GM18870 (cell line): ENCODE data around the gene NFATC3.
A peak's percentile ranks its signal among the peaks of the same experiment; 100 is the strongest.

Experiments used
- ATAC-seq: cut with Tn5 transposase; IDR thresholded peaks from one replicate; pipeline ENCODE4 v1.9.1; 2021; ENCODE audit warnings: moderate library complexity; ENCODE audit not compliant: unreplicated experiment

The NFATC3 gene

DNA sequence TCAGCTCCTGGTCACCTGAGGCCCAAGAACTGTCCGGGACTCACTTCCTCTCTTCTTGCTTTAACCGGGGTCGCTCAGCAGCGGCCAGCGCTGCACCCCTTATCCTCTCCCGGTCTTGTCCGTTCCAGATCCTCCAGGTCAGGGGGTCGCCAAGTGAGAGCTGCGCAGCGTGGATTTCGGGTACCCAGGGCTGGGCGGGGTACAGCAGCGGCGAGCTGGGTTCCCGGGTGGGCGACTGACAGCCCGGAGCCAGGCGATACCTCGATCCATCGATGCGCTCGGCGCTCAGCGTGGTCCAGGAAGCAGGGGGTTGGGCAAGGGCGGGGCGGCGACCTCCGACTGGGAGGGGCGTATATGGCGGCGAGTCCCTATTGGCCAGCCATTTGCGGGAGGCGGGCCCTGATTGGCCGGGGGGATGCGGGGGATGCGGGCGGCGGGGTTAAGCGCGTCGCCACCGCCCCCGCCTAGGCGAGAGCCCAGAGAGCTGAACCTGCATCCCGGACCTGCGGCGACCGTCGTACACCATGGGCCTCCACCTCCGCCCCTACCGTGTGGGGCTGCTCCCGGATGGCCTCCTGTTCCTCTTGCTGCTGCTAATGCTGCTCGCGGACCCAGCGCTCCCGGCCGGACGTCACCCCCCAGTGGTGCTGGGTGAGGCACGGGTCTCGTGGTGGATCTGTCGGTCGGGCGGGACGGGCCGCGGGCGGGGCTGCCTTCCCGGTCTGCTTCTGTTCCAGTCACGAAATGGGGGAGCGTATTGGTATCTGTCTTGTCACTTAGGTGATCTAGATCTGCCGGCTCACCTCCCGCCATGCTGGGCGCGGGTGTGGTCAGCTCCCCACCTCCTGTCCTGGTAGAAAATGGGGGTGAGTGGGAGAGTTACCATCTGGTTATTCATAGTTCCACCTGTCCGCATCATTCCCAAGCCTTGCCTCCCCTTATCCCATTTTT lies 160.0 kb downstream of the NFATC3 start, which contains the start of gene PLA2G15:
PLA2G15 (plus strand) TSS at position 471 of the 951 bp plus-strand sequence; CDS start at position 525, 54 bp downstream.
- ATAC-seq: peak; percentile 64

DNA sequence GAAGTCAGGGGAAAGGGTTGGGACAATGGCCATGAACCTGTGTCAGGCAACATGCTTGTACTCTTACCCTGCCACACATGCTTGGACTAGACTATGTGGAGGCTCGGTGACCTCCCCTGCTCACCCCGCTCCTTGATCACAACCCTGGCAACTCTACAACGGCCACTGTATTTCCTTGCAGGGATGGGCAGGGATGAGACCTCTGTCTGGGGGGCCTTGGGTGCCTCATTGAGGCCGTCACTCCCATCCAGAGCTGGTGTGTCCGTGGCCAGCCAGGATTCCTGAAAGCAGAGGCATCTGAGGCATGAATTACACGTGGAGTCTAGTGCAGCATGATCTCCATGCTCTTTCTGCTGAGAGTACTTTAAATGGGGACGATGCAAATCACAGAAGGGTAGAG lies 161.0 kb downstream of the NFATC3 start:
- no peak for ATAC-seq

DNA sequence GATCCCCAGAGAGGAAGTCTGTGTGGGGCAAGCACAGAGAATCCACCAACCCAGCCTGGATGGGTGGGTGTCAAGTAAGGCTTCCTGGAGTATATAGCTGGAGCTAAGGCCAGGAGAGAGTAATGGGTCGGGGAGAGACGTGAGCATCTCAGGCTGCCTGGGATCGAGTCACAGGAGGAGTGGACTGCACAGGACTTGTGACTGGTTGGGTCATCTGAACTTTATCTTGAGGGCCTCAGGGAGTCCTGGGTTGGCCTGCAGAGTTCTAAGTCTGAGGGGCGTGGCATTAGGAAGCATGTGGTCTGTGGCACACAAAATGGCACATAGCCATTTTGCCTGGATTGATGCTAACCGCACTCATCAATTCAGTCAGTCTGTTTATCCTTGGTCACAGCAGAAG lies 161.5 kb downstream of the NFATC3 start:
- no peak for ATAC-seq

- ATAC-seq: no peak
These were observed 162.2 kb downstream of the NFATC3 start for GRCh38 chr16:68247400-68247799.

DNA sequence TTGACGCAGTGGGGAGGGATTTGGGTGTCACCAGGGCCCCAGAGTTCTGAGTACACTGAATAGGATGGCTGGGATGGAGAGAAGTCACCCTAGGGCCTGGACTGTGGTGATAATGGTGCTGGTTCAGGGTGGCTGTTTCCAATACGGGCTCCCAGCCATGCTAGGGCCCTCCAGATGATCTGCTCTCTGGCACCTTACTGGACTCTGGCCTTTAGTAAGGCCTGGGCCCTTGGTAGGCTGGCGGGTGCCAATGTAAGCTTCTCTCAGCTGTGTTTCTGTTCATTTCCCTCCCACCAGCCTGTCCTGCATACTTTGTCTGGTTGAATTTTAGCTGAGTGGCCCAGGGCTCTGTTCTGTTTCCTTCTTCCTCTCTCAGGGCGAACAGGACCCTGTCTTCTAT lies 162.8 kb downstream of the NFATC3 start:
- ATAC-seq: no peak

DNA sequence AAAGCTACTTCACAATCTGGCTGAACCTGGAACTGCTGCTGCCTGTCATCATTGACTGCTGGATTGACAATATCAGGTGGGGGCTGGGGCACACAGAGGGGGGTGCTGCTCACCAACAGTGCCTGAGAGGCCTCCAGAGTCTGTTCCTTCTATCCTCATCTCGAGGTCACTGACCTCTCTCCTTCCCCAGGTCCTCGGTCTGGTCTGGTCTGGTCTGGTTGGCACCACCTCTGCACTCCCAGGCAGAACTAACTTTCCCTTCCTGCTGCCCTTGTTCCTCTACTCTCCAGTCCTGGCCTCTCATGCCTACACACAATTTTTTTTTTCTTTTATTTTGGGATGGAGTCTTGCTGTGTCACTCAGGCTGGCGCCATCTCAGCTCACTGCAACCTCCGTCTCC lies 164.2 kb downstream of the NFATC3 start:
- ATAC-seq: no peak

- no peak for ATAC-seq
These were observed 165.8 kb downstream of the NFATC3 start for GRCh38 chr16:68250951-68251350.

DNA sequence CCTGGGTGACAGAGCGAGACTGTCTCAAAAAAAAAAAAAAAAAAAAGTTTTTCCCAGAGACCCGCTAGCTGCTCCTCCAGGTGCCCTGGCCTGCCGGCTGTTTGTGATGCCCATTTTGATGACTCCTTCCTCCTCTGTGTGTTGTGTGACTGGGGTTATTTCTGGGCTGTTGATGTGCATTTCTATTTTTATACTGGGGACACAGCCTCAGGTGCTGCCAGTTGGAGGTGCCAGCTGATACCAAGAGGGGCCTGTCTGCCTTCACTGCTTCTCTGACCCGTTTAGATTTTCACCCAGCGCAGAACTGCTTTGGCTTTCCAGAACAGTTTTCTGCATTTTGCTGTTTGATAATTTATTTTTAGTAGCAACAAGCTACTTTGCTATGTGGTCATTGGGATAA lies 166.7 kb downstream of the NFATC3 start:
- ATAC-seq: no peak

DNA sequence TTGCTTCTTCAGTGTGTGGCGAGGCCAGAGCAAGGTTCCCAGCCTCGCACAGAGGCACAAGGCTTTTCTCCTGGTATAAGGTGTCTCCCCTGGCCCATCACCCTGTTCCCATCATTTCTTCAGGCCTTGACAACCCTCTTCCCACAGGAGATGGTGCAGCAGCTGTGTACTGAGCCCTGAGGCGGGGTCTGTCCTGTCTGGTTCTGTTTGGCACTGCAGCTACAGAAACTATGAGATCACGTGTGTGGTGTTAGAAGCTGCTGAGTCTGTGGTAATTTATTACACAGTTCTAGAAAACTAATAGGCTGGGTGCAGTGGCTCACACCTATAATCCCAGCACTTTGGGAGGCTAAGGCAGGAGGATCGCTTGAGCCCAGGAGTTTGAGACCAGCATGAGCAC lies 167.2 kb downstream of the NFATC3 start:
- ATAC-seq: no peak

- ATAC-seq: no peak
These were observed 168.6 kb downstream of the NFATC3 start for GRCh38 chr16:68253721-68254120.

GRCh38 chr16:68255712-68256111 lies 170.5 kb downstream of the NFATC3 start:
- ATAC-seq: no peak

DNA sequence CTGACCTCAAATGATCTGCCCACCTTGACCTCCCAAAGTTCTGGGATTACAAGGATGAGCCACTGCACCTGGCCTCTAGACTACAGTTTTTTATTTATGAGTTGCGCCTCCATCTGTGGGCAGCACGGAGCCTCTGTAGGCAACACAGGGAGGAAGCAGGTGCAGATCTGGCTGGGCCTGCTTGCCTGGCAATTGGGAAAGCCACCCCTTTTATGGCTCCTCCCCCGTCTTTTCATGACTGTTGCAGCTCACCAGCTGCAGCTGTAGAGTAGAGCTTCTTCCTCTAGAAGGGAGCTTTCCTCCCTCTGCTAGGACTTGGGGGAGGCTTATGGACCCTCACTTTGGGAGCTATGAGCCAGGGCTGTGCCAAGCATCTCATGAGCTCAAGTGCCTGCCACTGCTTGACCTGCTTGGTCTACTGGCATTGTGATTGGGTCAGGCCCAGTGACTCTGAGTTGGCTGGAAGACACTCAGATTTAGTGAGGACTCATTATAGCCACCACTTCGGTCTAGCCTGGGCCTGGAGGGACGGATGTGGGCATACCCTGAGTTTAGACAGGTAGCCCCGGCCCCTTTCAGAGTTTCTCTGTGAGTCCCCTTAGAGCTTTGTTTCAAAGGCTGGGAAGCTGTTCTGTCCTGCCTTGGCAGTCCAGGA lies 172.2 kb downstream of the NFATC3 start:
- no peak for ATAC-seq

DNA sequence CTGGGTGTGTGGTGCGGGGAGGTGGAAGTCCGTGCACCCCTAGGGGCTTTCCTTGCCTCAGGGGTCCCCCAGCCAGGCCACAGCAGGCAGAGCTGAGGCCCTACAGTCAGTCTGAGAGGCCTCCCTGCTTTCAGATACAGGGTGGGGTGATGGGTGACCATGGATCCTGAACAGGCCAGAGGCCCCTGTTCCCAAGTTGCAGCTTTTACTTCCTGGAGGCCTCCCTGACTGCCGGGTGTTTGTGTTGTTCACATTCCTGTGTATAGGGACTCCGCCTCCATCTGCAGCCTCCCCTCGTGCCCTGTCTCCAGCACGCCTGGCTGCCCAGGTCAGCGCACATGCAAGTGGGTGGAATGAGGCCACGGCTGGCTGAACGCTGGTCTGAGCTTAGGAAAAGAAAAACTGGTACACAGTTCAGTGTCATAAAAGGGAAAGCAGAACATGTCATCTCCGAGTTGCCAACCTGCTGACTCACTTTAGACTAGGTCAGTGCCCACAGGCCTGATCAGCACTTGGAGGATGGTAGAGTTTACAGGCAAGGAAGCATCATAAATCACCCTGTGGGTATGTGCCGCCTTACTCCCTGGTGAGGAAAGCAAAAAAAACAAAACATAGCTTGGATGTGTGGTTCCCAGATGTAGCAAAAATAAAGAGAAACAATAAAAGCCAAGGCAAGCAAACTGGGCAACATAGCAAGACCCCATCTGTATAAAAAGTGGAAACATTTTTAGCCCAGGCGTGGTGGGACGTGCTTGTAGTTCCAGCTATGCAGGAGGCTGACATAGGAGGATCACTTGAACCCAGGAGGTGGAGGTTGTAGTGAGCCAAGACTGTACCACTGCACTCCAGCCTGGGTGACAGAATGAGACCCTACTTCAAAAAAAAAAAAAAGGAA lies 173.0 kb downstream of the NFATC3 start:
- no peak for ATAC-seq

- no peak for ATAC-seq
These were observed 174.0 kb downstream of the NFATC3 start for GRCh38 chr16:68259007-68259825.

DNA sequence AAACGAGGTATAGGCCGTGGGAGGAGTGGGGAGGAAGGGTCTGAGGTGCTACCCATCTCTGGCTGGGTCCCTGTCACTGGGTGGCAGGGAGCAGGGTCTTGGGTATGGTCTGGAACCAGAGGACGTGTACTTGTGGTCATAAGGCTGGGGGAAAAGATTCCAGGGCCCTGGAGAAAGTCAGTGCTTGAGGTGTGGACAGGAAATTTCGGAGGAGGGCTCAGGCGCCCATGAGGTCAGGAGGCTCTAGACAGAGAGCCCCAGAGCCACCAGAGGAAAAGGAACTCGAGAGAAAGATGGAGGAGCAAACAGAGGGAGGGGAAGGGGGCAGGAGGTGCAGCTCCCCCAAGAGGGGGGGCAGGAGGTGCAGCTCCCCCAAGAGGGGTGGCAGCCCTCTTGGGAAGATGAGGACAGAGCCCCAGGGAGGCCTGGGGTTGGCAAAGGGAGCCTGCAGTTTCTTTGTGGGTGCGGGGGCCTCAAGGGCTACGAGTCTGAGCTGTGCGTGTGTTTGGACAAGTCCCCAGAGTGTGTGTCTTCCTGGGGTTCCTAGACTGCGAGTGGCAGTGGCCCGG lies 178.5 kb downstream of the NFATC3 start:
- ATAC-seq: peak; percentile 12

GRCh38 chr16:68264128-68265077 lies 179.2 kb downstream of the NFATC3 start, which contains the start of gene SLC7A6:
TSS of gene SLC7A6 (plus strand) at chr16:68264526. CDS start at chr16:68274727, 10,201 bp downstream.
- peak; percentile 44 for ATAC-seq

DNA sequence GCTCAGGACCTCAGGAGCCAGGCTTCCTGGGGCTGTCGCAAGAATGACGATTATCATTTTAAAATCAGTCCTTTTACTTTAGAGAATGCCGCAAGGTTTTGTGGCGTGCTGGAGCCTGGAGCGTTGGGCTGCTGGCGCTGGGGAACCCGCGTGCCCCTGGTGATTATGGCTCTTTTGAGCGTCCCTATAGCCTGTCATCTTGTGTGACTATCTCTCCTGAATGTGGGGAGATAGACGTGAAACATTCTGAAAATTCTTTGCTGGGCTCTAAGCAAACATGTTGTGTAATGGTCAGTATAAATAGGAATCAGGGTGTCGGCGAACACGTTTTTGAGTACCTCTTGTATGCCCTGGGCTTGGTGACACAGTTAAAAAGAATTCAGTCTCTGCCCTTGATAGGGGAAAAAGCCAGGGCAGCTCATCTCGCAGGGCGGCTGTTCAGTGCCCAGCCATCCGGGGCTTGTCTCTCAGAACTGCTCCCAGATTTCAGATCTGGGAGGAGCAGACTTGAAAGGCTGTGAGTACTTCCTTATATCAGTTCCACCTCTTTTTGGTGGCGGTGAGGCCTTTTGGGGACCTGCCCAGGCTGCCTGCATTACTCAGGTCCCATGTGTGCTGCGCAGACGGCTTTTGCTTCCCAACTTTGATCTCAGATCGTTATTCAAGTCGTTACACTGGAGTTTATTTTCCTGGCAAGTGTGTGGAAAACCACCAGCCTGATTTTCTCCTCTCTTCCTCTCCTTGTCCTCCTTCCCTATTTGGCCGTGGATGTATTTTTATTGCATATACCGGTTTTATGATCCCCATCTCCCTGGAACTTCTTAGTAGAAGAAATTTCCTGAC lies 180.1 kb downstream of the NFATC3 start:
- peak; percentile 20 for ATAC-seq
